GM12872 (cell line): Measurements from ENCODE around the gene NUDT14.

ENCODE experiments used
- CTCF ChIP-seq: IDR thresholded peaks from 3 replicates; pipeline ENCODE4 v1.5.1; 2011; ENCODE audit warnings: low read depth, mild to moderate bottlenecking, low read length, moderate library complexity; ENCODE audit not compliant: insufficient read depth

Gene NUDT14

GRCh38 chr14:105201156-105201924 lies 20.2 kb upstream of the NUDT14 start:
- TF ChIP-seq CTCF, result peak; percentile 30; the same call in 2 of the 3 replicates

- TF ChIP-seq CTCF, result no peak
Observed at GRCh38 chr14:105200641-105201040, 19.5 kb upstream of the NUDT14 start.

- TF ChIP-seq CTCF, result no peak; the same call in 2 of the 3 replicates
Observed at GRCh38 chr14:105200074-105200473, 19.0 kb upstream of the NUDT14 start.

- TF ChIP-seq CTCF, result no peak
Observed at GRCh38 chr14:105199093-105199492, 18.0 kb upstream of the NUDT14 start.

GRCh38 chr14:105198588-105198987 lies 17.5 kb upstream of the NUDT14 start:
- TF ChIP-seq CTCF, result peak; percentile 17; the same call in 1 of the 3 replicates

GRCh38 chr14:105197211-105197641 lies 16.1 kb upstream of the NUDT14 start:
- no peak for TF ChIP-seq CTCF

- TF ChIP-seq CTCF, result no peak
Observed at GRCh38 chr14:105196265-105196960, 15.3 kb upstream of the NUDT14 start.
